HCT116 (cell line): ENCODE measurements around the gene ELF5.

Source experiments
- CBX3 ChIP-seq: IDR thresholded peaks from 2 replicates; pipeline ENCODE4 v1.6.1; 2012; ENCODE audit warnings: low read depth
- CTCF ChIP-seq, 3 experiments: fragments of 200-600 bp in 1 of 3; sonication (generic) in 1 of 3; IDR thresholded peaks in 2 of 3; conservative IDR thresholded peaks in 1 of 3; 2 replicates each; pipeline ENCODE4 v1.5.1; 2012 to 2017; ENCODE audit warnings: low read depth in 2 of 3, low read length in 2 of 3, antibody characterized with exemption in 1 of 3, borderline replicate concordance in 1 of 3, control low read depth in 1 of 3, mild to moderate bottlenecking in 1 of 3, mixed read lengths in 1 of 3, mixed run types in 1 of 3, moderate library complexity in 1 of 3; ENCODE audit not compliant: insufficient read depth in 1 of 3
- EGR1 ChIP-seq: IDR thresholded peaks from 2 replicates; pipeline ENCODE4 v1.6.1; 2012; ENCODE audit warnings: low read depth
- ELF1 ChIP-seq: IDR thresholded peaks from 2 replicates; pipeline ENCODE4 v1.6.1; 2012; ENCODE audit warnings: low read depth, borderline replicate concordance
- EZH2 ChIP-seq: fragments of 200-600 bp; sonication (generic); IDR thresholded peaks from 2 replicates; pipeline ENCODE4 v1.6.1; 2017; ENCODE audit warnings: antibody characterized with exemption, mixed run types
- EZH2phosphoT487 ChIP-seq: fragments of 200-600 bp; IDR thresholded peaks from 2 replicates; pipeline ENCODE4 v1.6.1; 2018; ENCODE audit warnings: antibody characterized with exemption, borderline replicate concordance
- POLR2A ChIP-seq: IDR thresholded peaks from 2 replicates; pipeline ENCODE4 v1.7.0; 2011; ENCODE audit warnings: borderline replicate concordance; ENCODE audit not compliant: insufficient read depth, insufficient read length; ENCODE audit errors: extremely low read depth
- POLR2AphosphoS5 ChIP-seq: IDR thresholded peaks from 2 replicates; pipeline ENCODE4 v1.6.1; 2011; ENCODE audit warnings: mild to moderate bottlenecking, low read depth, low read length, moderate library complexity
- YY1 ChIP-seq: IDR thresholded peaks from 2 replicates; pipeline ENCODE4 v1.6.1; 2011; ENCODE audit warnings: low read length, low read depth, moderate library complexity, mild to moderate bottlenecking; ENCODE audit not compliant: insufficient replicate concordance; ENCODE audit errors: extremely low read depth
- ZBTB33 ChIP-seq: IDR thresholded peaks from 2 replicates; pipeline ENCODE4 v1.6.1; 2011; ENCODE audit warnings: mild to moderate bottlenecking, low read length, moderate library complexity; ENCODE audit not compliant: insufficient replicate concordance; ENCODE audit errors: extremely low read depth
- ZFX ChIP-seq: fragments of 450-650 bp; IDR thresholded peaks from 2 replicates; pipeline ENCODE4 v1.6.1; 2017

GRCh38 chr11:34560511-34560910 lies 46.9 kb upstream of the ELF5 start:
- TF ChIP-seq EZH2phosphoT487 (no peak), CTCF (IDR thresholded peaks at IDR 0.05 in 2 of 3, conservative IDR thresholded peaks at IDR 0.05 in 1 of 3; ENCODE audit: borderline replicate concordance in 1 of 3, insufficient read depth in 1 of 3, low read depth in 2 of 3, low read length in 2 of 3) (no peak), EGR1 (no peak), POLR2A (no peak), ZFX (no peak), ELF1 (no peak), ZBTB33 (no peak), EZH2 (no peak), CBX3 (no peak), YY1 (no peak), POLR2AphosphoS5 (no peak)
